PC-3 (cell line): Measurements from ENCODE around the gene DENR. TPM values are rescaled to one million over a fixed set of nuclear protein-coding genes. Genes with fewer than 3 reads are reported as not detected.

Source experiments
- ATAC-seq: fragments of 200-7000 bp; cut with Tn5 transposase; 2 replicates; pipeline ENCODE4 v1.9.1; 2020; ENCODE audit warnings: mild to moderate bottlenecking, moderate library complexity
- BruUV-seq: library from RNA; stranded (reverse); fragments of 400-500 nt; replicated peaks from 2 replicates; lab custom pipeline; 2021; lab: Mats Ljungman, UMichigan
- CTCF ChIA-PET: fragments of 300-600 bp; sonication (Branson Sonifier 250); formaldehyde crosslinking; loops from one replicate; lab custom pipeline; 2022; ENCODE audit warnings: antibody characterized with exemption; lab: Charles Lee
- POLR2A ChIA-PET: fragments of 300-600 bp; sonication (Branson Sonifier 250); formaldehyde crosslinking; loops from one replicate; lab custom pipeline; 2022; ENCODE audit warnings: antibody characterized with exemption; ENCODE audit not compliant: unreplicated experiment; lab: Charles Lee
- DNase-seq: peaks from one replicate; pipeline ENCODE4 v3.0.0-alpha.2; 2015
- H2AFZ ChIP-seq: fragments of 300-600 bp; sonication (generic); 2 replicates; pipeline ENCODE4 v1.6.0; 2016; ENCODE audit warnings: antibody characterized with exemption, low read length
- H3F3A ChIP-seq: fragments of 300-600 bp; sonication (generic); one replicate; pipeline ENCODE4 v1.6.0; 2017; ENCODE audit warnings: antibody characterized with exemption, low read length, control low read depth, mild to moderate bottlenecking; ENCODE audit not compliant: unreplicated experiment
- H3K27ac ChIP-seq: fragments of 300-600 bp; sonication (generic); 2 replicates; pipeline ENCODE4 v1.5.1; 2016; ENCODE audit warnings: mild to moderate bottlenecking, low read length
- H3K27me3 ChIP-seq: fragments of 300-600 bp; sonication (generic); 2 replicates; pipeline ENCODE4 v1.6.1; 2016; ENCODE audit warnings: low read length, mixed read lengths
- H3K36me3 ChIP-seq: fragments of 300-600 bp; sonication (generic); 2 replicates; pipeline ENCODE4 v1.6.1; 2016; ENCODE audit warnings: low read depth, mixed run types, low read length, mixed read lengths
- H3K4me1 ChIP-seq: fragments of 300-600 bp; sonication (generic); 2 replicates; pipeline ENCODE4 v1.5.1; 2016; ENCODE audit warnings: low read length; ENCODE audit not compliant: insufficient read depth
- H3K4me2 ChIP-seq: fragments of 300-600 bp; sonication (generic); 2 replicates; pipeline ENCODE4 v1.6.0; 2016; ENCODE audit warnings: low read length
- H3K4me3 ChIP-seq: fragments of 300-600 bp; sonication (generic); 2 replicates; pipeline ENCODE4 v1.5.1; 2016; ENCODE audit warnings: mild to moderate bottlenecking, low read length, mixed read lengths
- H3K79me2 ChIP-seq: fragments of 300-600 bp; sonication (generic); 2 replicates; pipeline ENCODE4 v1.6.1; 2017; ENCODE audit warnings: low read length, mixed read lengths
- H3K9ac ChIP-seq: fragments of 300-600 bp; sonication (generic); 2 replicates; pipeline ENCODE4 v1.6.0; 2016; ENCODE audit warnings: mild to moderate bottlenecking, low read length
- H3K9me2 ChIP-seq: fragments of 300-600 bp; sonication (generic); replicated peaks from 2 replicates; pipeline ENCODE4 v1.6.1; 2016; ENCODE audit warnings: mixed run types, low read length, mixed read lengths
- H3K9me3 ChIP-seq: fragments of 300-600 bp; sonication (generic); 2 replicates; pipeline ENCODE4 v1.6.1; 2016; ENCODE audit warnings: low read length, mixed read lengths
- H4K20me1 ChIP-seq: fragments of 300-600 bp; sonication (generic); 2 replicates; pipeline ENCODE4 v1.6.1; 2016; ENCODE audit warnings: low read length, mixed read lengths
- EZH2 ChIP-seq: fragments of 300-600 bp; sonication (generic); IDR thresholded peaks from one replicate; pipeline ENCODE4 v1.6.1; 2017; ENCODE audit warnings: antibody characterized with exemption, mild to moderate bottlenecking, low read length; ENCODE audit not compliant: unreplicated experiment
- EZH2phosphoT487 ChIP-seq: fragments of 300-600 bp; sonication (generic); IDR thresholded peaks from 2 replicates; pipeline ENCODE4 v1.6.1; 2018; ENCODE audit warnings: mild to moderate bottlenecking, antibody characterized with exemption, low read length, borderline replicate concordance
- intact Hi-C: fragments of 100-400 bp; cut with micrococcal nuclease; formaldehyde crosslinking; loops from 2 replicates; pipeline ENCODE4 v1.9.0; 2023
- total RNA-seq: library from RNA; depleted of rRNA; stranded (reverse); fragments of >200 nt; gene quantifications from 2 replicates; pipeline ENCODE4 v1.2.3, GENCODE V29; 2014; rRNA removed
- TF ChIP-seq, protein P1 (sequence below): fragments of 300-600 bp; sonication (generic); conservative IDR thresholded peaks from 2 replicates; pipeline ENCODE4 v1.5.1; 2017; ENCODE audit warnings: antibody characterized with exemption, low read depth, mild to moderate bottlenecking, low read length

The DENR gene
- total RNA-seq, 1 experiment from 2014 or later: 91.9 TPM

DNA sequence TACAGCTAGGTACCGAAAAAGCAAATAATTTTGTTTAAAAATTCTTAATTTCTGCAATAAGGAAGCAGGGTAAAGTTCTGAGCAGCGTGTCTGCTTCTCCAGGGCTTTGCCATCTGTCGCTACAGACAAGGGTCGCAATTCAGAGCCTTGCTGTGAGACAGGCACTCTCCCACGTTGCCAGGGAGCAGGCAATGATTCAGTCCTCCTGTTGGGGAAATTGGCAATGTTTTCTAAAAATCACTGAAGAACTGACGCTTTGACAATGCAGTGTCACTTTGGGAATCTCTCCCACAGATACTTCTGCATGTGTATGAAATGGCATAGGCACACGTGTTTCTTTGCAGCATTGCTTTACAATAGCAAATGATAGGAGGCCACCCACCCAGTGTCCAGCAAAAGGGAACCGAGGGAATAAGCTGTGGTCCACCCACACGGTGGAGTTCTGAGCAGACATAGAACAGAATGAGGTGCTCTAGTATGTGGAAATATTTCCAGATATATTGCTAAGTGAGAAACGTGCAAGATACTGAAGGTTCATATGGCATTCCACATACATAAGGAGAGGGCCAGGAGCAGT lies 66.7 kb downstream of the DENR start:
- Histone ChIP-seq H3K4me1 (no peaks in the 10 kb centered on the region), H3F3A (no peaks in the 10 kb centered on the region), H3K36me3 (no peaks in the 10 kb centered on the region), H3K27me3 (no peaks in the 10 kb centered on the region), H4K20me1 (no peaks in the 10 kb centered on the region), H3K4me3 (no peak overlapping the region), H3K9me2 (no peaks in the 10 kb centered on the region), H3K9me3 (no peaks in the 10 kb centered on the region), H3K27ac (no peak overlapping the region), H3K4me2 (no peak overlapping the region), H3K79me2 (no peaks in the 10 kb centered on the region), H2AFZ (no peak overlapping the region), H3K9ac (no peak overlapping the region)
- BruUV-seq: no TSS peak
- DNase-seq: no peak
- CTCF ChIA-PET: no interaction called here
- TF ChIP-seq, protein P1, sequence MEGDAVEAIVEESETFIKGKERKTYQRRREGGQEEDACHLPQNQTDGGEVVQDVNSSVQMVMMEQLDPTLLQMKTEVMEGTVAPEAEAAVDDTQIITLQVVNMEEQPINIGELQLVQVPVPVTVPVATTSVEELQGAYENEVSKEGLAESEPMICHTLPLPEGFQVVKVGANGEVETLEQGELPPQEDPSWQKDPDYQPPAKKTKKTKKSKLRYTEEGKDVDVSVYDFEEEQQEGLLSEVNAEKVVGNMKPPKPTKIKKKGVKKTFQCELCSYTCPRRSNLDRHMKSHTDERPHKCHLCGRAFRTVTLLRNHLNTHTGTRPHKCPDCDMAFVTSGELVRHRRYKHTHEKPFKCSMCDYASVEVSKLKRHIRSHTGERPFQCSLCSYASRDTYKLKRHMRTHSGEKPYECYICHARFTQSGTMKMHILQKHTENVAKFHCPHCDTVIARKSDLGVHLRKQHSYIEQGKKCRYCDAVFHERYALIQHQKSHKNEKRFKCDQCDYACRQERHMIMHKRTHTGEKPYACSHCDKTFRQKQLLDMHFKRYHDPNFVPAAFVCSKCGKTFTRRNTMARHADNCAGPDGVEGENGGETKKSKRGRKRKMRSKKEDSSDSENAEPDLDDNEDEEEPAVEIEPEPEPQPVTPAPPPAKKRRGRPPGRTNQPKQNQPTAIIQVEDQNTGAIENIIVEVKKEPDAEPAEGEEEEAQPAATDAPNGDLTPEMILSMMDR: no peak
- TF ChIP-seq EZH2 (no peak), EZH2phosphoT487 (no peak)
- POLR2A ChIA-PET: no interaction called here
- intact Hi-C loops: no loop called here
- no peak for ATAC-seq

DNA sequence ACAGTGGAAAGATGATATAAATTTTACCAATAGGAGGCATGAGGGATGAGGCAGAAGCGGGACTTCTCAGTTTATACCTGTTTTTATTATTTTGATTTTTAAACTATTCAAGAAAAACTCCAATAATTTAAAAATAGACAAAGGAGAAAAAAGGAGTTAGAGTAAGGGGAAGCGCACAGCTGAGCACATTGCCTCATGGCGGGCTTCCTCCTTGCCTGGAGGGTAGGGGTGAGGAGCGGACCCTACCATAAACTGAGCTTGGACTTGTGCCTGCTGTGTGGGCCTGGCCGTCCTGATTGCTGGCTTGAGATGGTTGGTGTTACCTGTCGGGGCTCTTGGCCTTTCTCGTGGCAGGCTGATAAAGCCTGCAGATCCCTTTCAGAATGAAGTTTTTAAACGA lies 67.5 kb downstream of the DENR start:
- CTCF ChIA-PET: no interaction called here
- H3K4me3 ChIP-seq: no peak overlapping the region
- no peak overlapping the region for H3K9ac ChIP-seq
- no peaks in the 10 kb centered on the region for H3K9me2 ChIP-seq
- DNase-seq (no peak), ATAC-seq (no peak)
- POLR2A ChIA-PET: no interaction called here
- no peak for TF ChIP-seq EZH2
- no peak for TF ChIP-seq EZH2phosphoT487
- TF ChIP-seq, protein P1: no peak
- H3K27ac ChIP-seq: no peak overlapping the region
- BruUV-seq: no TSS peak
- intact Hi-C loops: no loop called here
- H4K20me1 ChIP-seq: no peaks in the 10 kb centered on the region
- H3K9me3 ChIP-seq: no peaks in the 10 kb centered on the region
- no peak overlapping the region for H3K4me2 ChIP-seq
- H2AFZ ChIP-seq: no peak overlapping the region
- H3K4me1 ChIP-seq: no peaks in the 10 kb centered on the region
- H3F3A ChIP-seq: no peaks in the 10 kb centered on the region
- no peaks in the 10 kb centered on the region for H3K27me3 ChIP-seq
- no peaks in the 10 kb centered on the region for H3K36me3 ChIP-seq
- H3K79me2 ChIP-seq: no peaks in the 10 kb centered on the region

Other genes with a start within 250 kb of the DENR start
- 87.3 and 105 TPM in 2 replicates for gene RSRC2, start 225.9 kb upstream of the DENR start, total RNA-seq
- 80.3 and 84.8 TPM in 2 replicates for gene KNTC1, start 225.6 kb upstream of the DENR start, total RNA-seq
- gene HCAR2, start 49.5 kb upstream of the DENR start, total RNA-seq: 0.17 TPM in 1 of 2 replicates, not detected in the other
- gene HCAR3, start 36.0 kb upstream of the DENR start, total RNA-seq: not detected in 2 replicates
- 4.0 and 4.7 TPM in 2 replicates for gene HCAR1, start 22.0 kb upstream of the DENR start, total RNA-seq
- gene CCDC62, start 21.7 kb downstream of the DENR start, total RNA-seq: 0.47 and 0.58 TPM in 2 replicates
- gene HIP1R, start 82.6 kb downstream of the DENR start, total RNA-seq: 46.1 and 83.6 TPM in 2 replicates
- 74.3 and 80.8 TPM in 2 replicates for gene VPS37B, start 143.3 kb downstream of the DENR start, total RNA-seq
- 18.4 and 20.9 TPM in 2 replicates for gene ABCB9, start 213.6 kb downstream of the DENR start, total RNA-seq
- 33.3 and 35.6 TPM in 2 replicates for gene OGFOD2, start 222.4 kb downstream of the DENR start, total RNA-seq
- 363 and 486 TPM in 2 replicates for gene ARL6IP4, start 227.9 kb downstream of the DENR start, total RNA-seq